Neural crest cell (in vitro differentiated cells): ENCODE data around the gene EOLA1. TPM values are rescaled to one million over a fixed set of nuclear protein-coding genes. Genes with fewer than 3 reads are reported as not detected.
"Not testable (repeated sequence)": the region's sequence is repeated elsewhere in the genome, so short reads cannot be mapped to it uniquely, and the experiment has no call there.

Experiments used
- DNase-seq: peaks from one replicate; pipeline ENCODE4 v3.0.0; 2021; ENCODE audit warnings: low read depth, mixed read lengths, low spot score
- H3K27ac Mint-ChIP-seq: one replicate; pipeline ENCODE4 v1.8.0; 2021; ENCODE audit warnings: mild to moderate bottlenecking, mixed read lengths; ENCODE audit not compliant: unreplicated experiment
- H3K27me3 Mint-ChIP-seq: 2 replicates; pipeline ENCODE4 v1.8.0; 2021; ENCODE audit warnings: low read depth, mild to moderate bottlenecking, mixed read lengths
- H3K36me3 Mint-ChIP-seq: 2 replicates; pipeline ENCODE4 v1.8.0; 2021; ENCODE audit warnings: low read depth, mild to moderate bottlenecking, mixed read lengths
- H3K4me1 Mint-ChIP-seq: 2 replicates; pipeline ENCODE4 v1.8.0; 2021; ENCODE audit warnings: mixed read lengths
- H3K4me3 Mint-ChIP-seq: one replicate; pipeline ENCODE4 v1.8.0; 2021; ENCODE audit warnings: mild to moderate bottlenecking, mixed read lengths
- H3K9me3 Mint-ChIP-seq: 2 replicates; pipeline ENCODE4 v1.8.0; 2021; ENCODE audit warnings: mixed read lengths
- total RNA-seq: library from RNA; stranded (reverse); gene quantifications from 2 replicates; pipeline ENCODE4 v1.2.1, GENCODE V29; 2021
- TF ChIP-seq, protein P1 (sequence below): fragments of 200-600 bp; sonication (generic); conservative IDR thresholded peaks from 2 replicates; pipeline ENCODE4 v1.5.0; 2021; ENCODE audit warnings: antibody characterized with exemption, mild to moderate bottlenecking

Gene EOLA1
- total RNA-seq, 1 donor from 2014 or later: 14.6 TPM

GRCh38 chrX:149516604-149517003, 24.2 kb upstream of the EOLA1 start:
- Mint-ChIP-seq H3K4me3 (no peak overlapping the region), H3K36me3 (peaks cover 8% of the 10 kb centered on the region), H3K27me3 (peaks cover 4% of the 10 kb centered on the region), H3K27ac (no peak overlapping the region), H3K9me3 (peaks cover 3% of the 10 kb centered on the region), H3K4me1 (peaks cover 7% of the 10 kb centered on the region)
- TF ChIP-seq, protein P1, sequence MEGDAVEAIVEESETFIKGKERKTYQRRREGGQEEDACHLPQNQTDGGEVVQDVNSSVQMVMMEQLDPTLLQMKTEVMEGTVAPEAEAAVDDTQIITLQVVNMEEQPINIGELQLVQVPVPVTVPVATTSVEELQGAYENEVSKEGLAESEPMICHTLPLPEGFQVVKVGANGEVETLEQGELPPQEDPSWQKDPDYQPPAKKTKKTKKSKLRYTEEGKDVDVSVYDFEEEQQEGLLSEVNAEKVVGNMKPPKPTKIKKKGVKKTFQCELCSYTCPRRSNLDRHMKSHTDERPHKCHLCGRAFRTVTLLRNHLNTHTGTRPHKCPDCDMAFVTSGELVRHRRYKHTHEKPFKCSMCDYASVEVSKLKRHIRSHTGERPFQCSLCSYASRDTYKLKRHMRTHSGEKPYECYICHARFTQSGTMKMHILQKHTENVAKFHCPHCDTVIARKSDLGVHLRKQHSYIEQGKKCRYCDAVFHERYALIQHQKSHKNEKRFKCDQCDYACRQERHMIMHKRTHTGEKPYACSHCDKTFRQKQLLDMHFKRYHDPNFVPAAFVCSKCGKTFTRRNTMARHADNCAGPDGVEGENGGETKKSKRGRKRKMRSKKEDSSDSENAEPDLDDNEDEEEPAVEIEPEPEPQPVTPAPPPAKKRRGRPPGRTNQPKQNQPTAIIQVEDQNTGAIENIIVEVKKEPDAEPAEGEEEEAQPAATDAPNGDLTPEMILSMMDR: no peak
- no peak for DNase-seq

- Mint-ChIP-seq H3K36me3 (peaks cover 8% of the 10 kb centered on the region), H3K4me3 (no peak overlapping the region), H3K9me3 (peaks cover 3% of the 10 kb centered on the region), H3K4me1 (peaks cover 5% of the 10 kb centered on the region), H3K27ac (no peak overlapping the region), H3K27me3 (peaks cover 4% of the 10 kb centered on the region)
- DNase-seq: no peak
- TF ChIP-seq, protein P1: no peak
These were observed 23.5 kb upstream of the EOLA1 start for GRCh38 chrX:149517308-149517707.

DNA sequence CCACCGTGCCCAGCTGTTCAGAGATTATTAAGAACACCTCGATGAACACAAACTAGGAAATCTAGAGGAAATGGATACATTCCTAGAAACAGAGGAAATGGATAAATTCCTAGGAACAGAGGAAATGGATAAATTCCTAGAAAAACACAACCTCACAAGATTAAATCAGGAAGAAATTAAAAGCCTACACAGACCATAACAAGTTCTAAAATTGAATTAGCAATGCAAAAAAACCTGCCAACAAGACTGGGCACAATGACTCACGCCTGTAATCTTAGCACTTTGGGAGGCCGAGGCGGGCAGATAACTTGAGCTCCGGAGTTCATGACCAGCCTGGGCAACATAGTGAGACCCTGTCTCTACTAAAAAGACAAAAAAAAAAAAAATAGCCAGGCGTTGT, 22.6 kb upstream of the EOLA1 start:
- H3K9me3 Mint-ChIP-seq: peaks cover 3% of the 10 kb centered on the region
- peaks cover 8% of the 10 kb centered on the region for H3K36me3 Mint-ChIP-seq
- peaks cover 4% of the 10 kb centered on the region for H3K27me3 Mint-ChIP-seq
- no peak overlapping the region for H3K27ac Mint-ChIP-seq
- peaks cover 3% of the 10 kb centered on the region for H3K4me1 Mint-ChIP-seq
- no peak overlapping the region for H3K4me3 Mint-ChIP-seq
- no peak for DNase-seq
- TF ChIP-seq, protein P1: no peak

DNA sequence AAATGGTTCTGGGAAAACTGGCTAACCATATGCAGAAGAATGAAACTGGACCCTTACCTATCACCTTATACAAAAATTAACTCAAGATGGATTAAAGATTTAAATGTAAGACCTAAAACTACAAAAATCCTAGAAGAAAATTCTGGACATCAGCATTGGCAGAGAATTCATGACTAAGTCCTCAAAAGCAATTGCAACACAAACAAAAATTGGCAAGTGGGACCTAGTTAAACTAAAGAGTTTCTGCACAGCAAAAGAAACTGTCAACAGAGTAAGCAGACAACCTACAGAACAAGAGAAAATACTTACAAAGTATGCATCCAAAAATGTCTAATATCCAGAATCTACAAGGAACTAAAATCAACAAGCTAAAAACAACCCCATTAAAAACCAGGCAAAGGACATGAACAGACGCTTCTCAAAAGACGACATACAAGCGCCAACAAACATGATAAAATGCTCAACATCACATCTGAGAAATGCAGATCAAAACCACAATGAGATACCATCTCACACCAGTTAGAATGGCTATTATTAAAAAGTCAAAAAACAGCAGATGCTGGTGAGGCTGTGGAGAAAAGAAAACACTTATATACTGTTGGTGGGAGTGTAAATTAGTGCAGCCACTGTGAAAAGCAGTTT, 20.1 kb upstream of the EOLA1 start:
- not testable (repeated sequence) for DNase-seq, H3K27me3 Mint-ChIP-seq, H3K9me3 Mint-ChIP-seq, H3K4me3 Mint-ChIP-seq, H3K4me1 Mint-ChIP-seq, H3K36me3 Mint-ChIP-seq, H3K27ac Mint-ChIP-seq

- peaks cover 3% of the 10 kb centered on the region for H3K9me3 Mint-ChIP-seq
- peaks cover 4% of the 10 kb centered on the region for H3K27me3 Mint-ChIP-seq
- TF ChIP-seq, protein P1: no peak
- peaks cover 3% of the 10 kb centered on the region for H3K4me1 Mint-ChIP-seq
- no peak overlapping the region for H3K4me3 Mint-ChIP-seq
- no peak overlapping the region for H3K27ac Mint-ChIP-seq
- peaks cover 4% of the 10 kb centered on the region for H3K36me3 Mint-ChIP-seq
- no peak for DNase-seq
These were observed 19.4 kb upstream of the EOLA1 start for GRCh38 chrX:149521438-149521837.

GRCh38 chrX:149522916-149523315, 17.9 kb upstream of the EOLA1 start:
- Mint-ChIP-seq H3K4me1 (peaks cover 7% of the 10 kb centered on the region), H3K36me3 (peaks cover under 1% of the 10 kb centered on the region), H3K27me3 (peaks cover 4% of the 10 kb centered on the region), H3K4me3 (no peak overlapping the region), H3K27ac (no peak overlapping the region), H3K9me3 (peaks cover 3% of the 10 kb centered on the region)
- TF ChIP-seq, protein P1: no peak
- DNase-seq: no peak

DNA sequence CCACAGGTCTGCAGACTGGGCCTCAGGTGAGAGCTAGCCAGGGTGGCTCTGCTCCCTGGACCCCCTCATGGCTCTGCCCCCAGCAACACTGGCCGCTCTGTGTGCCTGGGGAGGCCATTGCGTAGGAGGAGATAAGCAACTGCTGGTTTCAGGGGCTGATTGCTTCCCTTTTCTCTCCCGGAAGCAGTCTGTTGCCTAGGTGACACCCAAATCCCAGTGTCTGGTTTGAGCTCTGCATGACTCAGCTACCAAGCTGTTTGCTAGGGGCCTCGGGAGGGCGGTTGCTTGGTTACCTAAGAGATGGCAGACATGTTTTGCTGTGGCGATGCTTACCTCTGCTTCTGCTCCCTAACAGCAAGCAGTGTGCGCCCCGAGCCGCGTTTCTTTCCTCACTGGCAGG, 15.4 kb upstream of the EOLA1 start:
- not testable (repeated sequence) for H3K4me3 Mint-ChIP-seq, H3K27me3 Mint-ChIP-seq, H3K36me3 Mint-ChIP-seq, DNase-seq, H3K4me1 Mint-ChIP-seq, H3K9me3 Mint-ChIP-seq, H3K27ac Mint-ChIP-seq

DNA sequence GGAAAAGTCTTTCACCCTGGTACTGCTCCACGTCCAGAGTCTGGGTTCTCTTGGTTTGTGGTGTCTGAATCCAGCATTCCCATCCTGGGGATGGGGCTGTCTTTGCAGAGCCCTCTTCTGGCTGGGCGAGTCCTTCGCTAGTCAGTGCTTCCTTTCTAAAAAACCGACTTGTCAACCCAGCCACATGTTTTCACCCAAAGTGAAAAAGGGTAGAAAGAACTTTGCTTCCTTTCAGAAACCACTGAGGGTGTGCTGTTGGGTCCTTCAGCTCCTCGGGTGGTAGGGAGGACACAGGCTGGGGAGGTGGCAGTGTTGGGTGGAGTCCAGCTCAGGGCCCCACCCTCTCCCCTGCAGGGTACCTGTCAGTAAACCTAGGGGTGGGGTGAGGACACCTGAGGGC, 14.9 kb upstream of the EOLA1 start:
- peak overlapping the region; percentile 57 for H3K27ac Mint-ChIP-seq
- not testable (repeated sequence) for H3K4me1 Mint-ChIP-seq, H3K9me3 Mint-ChIP-seq, H3K27me3 Mint-ChIP-seq, H3K4me3 Mint-ChIP-seq, DNase-seq, H3K36me3 Mint-ChIP-seq

DNA sequence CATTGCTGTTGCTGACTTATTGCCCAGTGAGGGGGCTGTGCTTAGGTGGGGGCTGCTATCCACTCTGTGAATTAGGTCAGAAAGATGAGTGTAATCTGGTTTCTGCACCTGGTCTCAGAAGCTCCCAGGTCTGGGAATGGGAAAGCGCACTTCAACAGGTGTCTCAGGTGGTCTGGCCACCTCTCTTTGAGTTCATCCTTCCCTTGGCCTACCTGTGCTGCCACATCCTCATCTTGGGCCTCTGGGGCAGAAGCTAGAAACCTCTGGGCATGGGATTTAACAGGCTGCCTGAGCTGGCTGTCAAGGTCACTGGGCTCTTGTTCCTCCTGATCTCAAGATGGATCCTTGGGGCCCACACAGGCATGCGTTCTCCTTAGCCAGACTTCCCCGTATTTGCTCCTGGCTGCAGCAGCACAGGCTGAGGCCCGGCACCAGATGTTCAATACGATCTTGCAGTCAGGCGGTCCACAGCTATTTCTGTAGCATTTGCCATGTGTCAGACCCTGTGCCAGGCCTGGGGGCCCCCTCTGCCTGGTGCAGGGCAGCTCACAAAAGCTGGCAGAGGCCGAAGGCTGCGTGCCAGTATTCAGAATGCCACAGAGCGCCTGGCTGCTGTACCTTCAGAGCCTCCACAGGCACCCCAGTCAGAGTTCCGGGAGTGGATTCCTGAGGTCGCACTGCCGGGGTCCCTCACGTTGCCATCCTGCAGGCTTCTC, 14.3 kb upstream of the EOLA1 start:
- not testable (repeated sequence) for H3K9me3 Mint-ChIP-seq, H3K27ac Mint-ChIP-seq, DNase-seq, H3K4me3 Mint-ChIP-seq, H3K36me3 Mint-ChIP-seq, H3K27me3 Mint-ChIP-seq, H3K4me1 Mint-ChIP-seq
